Inflammatory macrophage treated with lipopolysaccharide for 1 hour (primary cell): ENCODE results near the gene MAPK11.

Experiments
- DNase-seq, 2 donors: peaks; one replicate each; pipeline ENCODE4 v3.0.0-alpha.2; 2020 to 2022

Gene MAPK11

GRCh38 chr22:50246242-50247175, 23.7 kb downstream of the MAPK11 start:
- no peak for DNase-seq

GRCh38 chr22:50245214-50246072, 24.7 kb downstream of the MAPK11 start:
- no peak for DNase-seq

GRCh38 chr22:50244420-50245213, 25.6 kb downstream of the MAPK11 start, which contains the start of gene TUBGCP6:
TUBGCP6 (minus strand) TSS chr22:50245023; CDS start chr22:50244459, 564 bp downstream.
- DNase-seq = peak; percentile 91 to 96

DNA sequence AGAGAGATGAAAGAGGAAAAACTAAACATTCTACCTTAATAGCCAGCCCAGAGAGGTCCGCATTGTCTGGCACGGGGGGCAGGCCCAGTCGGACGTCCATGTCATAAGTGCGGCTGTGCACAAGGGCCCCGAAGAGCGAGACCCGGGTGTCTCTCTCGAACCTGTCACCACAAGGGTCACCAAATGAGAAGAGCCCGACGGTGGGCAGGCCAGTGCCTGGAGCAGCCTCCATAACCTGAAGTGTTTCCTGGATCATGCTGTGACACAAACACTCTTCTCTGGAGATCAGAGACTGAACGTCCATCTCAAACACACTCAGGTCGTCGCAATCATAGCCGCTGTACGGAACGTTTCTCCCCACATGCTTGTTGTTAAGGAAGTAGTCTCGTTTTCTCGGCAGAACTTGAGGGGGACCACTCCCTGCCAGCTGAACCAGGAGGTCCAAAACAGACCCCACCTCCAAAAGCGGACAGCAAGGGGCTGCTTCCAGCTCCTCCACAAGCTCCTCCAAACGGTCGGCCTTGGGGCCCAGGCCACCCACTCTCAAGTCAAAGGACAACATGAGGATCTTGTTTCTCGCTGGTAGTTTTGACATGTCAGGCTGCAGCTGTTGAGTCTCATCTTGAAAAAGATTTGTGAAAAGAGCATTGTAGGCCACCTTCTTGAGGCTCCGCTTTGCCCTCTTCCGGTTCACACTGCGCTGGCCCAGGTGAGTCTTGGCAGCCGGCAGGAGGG, 26.3 kb downstream of the MAPK11 start:
- DNase-seq = peak in 1 of 2 donors; percentile 18

- DNase-seq = no peak
Observed at GRCh38 chr22:50242406-50242949, 27.7 kb downstream of the MAPK11 start.

- DNase-seq = no peak
Observed at GRCh38 chr22:50238755-50239154, 31.4 kb downstream of the MAPK11 start.

DNA sequence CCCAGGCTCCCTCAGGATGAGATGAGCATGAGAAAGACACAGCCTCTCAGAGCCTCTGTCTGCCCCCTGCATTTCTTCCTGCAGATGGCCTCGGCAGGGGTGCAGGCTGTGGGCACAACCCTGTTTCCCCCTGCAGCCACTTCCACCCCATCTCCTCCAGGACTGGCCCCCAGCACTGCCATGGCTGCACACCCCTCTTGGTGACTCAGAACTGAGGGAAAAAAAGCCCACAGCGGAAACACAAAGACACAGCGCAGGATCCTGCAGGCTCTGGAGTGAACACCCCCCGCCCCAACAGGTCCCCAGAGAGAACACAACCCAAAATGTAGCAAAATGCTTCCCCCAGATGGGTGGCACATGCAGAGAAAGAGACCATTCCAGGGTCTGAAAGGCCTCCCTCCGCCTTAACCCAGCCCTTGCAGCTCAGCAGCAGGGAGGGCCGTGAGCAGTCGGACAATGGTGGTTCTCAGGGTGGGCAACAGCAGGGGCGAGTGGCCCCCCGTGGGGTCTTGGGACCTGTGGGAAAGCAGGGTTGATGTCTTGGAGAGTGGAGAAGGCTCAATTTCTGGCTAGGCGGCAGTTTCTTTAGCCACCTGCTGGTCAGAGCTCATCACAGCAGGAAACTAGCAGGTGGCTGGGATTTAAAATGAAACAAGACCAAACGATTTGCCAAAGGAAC, 33.3 kb downstream of the MAPK11 start:
- no peak for DNase-seq

GRCh38 chr22:50233223-50233622, 37.0 kb downstream of the MAPK11 start:
- no peak for DNase-seq

- DNase-seq = no peak
Observed at GRCh38 chr22:50232481-50233151, 37.6 kb downstream of the MAPK11 start.

GRCh38 chr22:50229370-50229769, 40.8 kb downstream of the MAPK11 start:
- no peak for DNase-seq

DNA sequence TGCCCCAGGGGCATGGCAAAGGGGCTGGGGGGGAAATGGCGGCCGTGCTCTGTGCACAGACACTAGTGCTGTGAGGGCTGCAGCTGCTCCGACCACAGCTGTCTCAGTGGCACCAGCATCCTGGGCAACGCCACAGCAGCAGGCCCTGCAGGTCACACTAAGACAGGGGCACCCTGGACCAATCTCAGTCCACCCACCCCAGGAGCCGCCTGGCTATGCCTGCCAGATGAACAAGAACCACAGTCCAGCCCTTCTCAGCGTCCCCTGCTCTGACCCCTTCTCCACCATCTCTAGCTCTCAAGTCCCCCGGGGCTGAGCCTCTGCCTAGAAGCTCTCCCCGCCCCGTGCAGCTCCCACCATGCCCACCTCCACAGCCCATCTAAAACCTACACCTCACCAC, 41.8 kb downstream of the MAPK11 start:
- no peak for DNase-seq

DNA sequence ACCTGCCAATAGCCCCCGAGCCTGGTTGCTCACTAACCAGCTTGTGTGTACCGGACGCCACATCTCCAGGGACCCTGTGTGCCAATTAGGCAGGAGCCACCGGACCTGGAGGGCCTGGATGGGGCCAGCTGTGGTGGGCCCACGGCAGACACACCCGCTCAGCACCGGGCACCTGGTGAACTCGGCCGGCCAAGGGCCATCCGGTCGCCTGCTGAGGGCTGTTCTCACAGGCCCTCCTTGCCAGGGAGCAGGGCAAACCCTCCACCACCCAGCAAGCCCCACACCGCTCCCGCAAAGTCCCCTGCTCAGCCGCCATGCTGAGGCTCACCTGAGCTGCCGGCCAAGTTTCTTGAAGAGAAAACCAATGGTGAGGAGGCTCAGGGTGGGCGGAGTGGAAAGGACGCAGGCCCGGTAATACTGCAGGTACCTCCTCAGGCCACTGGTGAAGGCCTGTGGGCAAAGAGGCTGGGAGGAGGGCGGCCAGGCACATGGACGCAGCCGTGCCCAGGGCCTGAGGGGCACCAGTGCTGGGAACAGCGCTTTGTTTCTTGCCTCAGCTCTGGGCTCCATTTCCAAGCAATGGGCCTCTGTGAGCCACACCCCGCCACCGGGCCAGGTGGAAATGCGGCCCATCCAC, 42.5 kb downstream of the MAPK11 start:
- no peak for DNase-seq

DNA sequence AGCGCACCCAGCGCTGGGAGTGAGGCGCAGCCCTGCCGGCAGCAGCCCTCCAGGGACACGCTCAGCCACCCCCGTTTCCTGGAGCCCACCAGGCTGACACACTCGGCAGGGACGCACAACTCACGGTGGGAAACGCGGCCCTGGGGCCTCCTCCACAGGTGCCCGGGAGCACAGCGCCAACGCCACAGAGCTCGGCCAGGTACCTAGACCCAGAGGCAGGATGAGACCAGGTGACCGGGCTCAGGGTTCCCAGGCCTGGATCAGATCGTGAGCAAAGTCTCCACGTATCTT, 43.4 kb downstream of the MAPK11 start:
- no peak for DNase-seq

GRCh38 chr22:50226063-50226874, 43.9 kb downstream of the MAPK11 start:
- DNase-seq = no peak

GRCh38 chr22:50225200-50225969, 44.8 kb downstream of the MAPK11 start:
- no peak for DNase-seq

DNA sequence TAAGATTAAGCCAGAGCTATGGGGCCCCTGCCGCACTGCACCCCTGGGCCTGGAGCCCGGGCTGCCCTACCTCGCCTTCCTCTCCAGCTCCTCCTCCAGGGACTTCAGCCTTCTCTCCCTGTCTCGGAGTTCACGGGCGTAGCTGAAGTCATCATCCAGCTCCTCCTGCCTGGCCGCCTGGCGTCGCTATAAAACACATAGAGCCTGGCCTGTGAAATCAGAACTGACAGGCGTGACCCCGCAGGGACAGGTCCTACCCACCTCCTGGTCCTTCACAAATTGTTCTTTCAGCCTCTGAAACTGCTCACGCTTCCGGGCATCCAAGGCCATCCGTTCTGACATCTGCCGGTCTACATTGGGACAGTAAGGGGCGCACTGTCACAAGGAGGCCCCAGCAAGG, 46.1 kb downstream of the MAPK11 start:
- DNase-seq = no peak

GRCh38 chr22:50222508-50222907, 47.7 kb downstream of the MAPK11 start:
- DNase-seq = no peak
